GM20000 (cell line): Measurements from ENCODE around the gene RNF150.

Source experiments
- DNase-seq: peaks from one replicate; pipeline ENCODE4 v3.0.0; 2012; ENCODE audit warnings: low spot score
- CTCF ChIP-seq: IDR thresholded peaks from 2 replicates; pipeline ENCODE4 v1.5.1; 2012; ENCODE audit warnings: mild to moderate bottlenecking, control low read depth; ENCODE audit errors: extremely low read depth, missing control alignments

RNF150 gene

GRCh38 chr4:140856621-140857062, 276.6 kb downstream of the RNF150 start:
- no peak for DNase-seq
- no peak for TF ChIP-seq CTCF

- DNase-seq: no peak
- TF ChIP-seq CTCF: no peak
These were observed 279.1 kb downstream of the RNF150 start for GRCh38 chr4:140854168-140854567.

GRCh38 chr4:140851804-140852203, 281.5 kb downstream of the RNF150 start:
- no peak for DNase-seq
- TF ChIP-seq CTCF: no peak

- DNase-seq: peak; percentile 62
- peak; percentile 61 for TF ChIP-seq CTCF
These were observed 282.1 kb downstream of the RNF150 start for GRCh38 chr4:140851032-140851636.

- TF ChIP-seq CTCF: no peak
- no peak for DNase-seq
These were observed 283.7 kb downstream of the RNF150 start for GRCh38 chr4:140849526-140849925.

- no peak for DNase-seq
- TF ChIP-seq CTCF: no peak
These were observed 286.5 kb downstream of the RNF150 start for GRCh38 chr4:140846736-140847135.

GRCh38 chr4:140844061-140844460, 289.2 kb downstream of the RNF150 start:
- no peak for DNase-seq
- TF ChIP-seq CTCF: no peak
